ENCODE results near the gene UBE2Q2.
A peak's percentile ranks its signal among the peaks of the same experiment; 100 is the strongest.
"Not testable (repeated sequence)": the region's sequence is repeated elsewhere in the genome, so short reads cannot be mapped to it uniquely, and the experiment has no call there.

The UBE2Q2 gene

DNA sequence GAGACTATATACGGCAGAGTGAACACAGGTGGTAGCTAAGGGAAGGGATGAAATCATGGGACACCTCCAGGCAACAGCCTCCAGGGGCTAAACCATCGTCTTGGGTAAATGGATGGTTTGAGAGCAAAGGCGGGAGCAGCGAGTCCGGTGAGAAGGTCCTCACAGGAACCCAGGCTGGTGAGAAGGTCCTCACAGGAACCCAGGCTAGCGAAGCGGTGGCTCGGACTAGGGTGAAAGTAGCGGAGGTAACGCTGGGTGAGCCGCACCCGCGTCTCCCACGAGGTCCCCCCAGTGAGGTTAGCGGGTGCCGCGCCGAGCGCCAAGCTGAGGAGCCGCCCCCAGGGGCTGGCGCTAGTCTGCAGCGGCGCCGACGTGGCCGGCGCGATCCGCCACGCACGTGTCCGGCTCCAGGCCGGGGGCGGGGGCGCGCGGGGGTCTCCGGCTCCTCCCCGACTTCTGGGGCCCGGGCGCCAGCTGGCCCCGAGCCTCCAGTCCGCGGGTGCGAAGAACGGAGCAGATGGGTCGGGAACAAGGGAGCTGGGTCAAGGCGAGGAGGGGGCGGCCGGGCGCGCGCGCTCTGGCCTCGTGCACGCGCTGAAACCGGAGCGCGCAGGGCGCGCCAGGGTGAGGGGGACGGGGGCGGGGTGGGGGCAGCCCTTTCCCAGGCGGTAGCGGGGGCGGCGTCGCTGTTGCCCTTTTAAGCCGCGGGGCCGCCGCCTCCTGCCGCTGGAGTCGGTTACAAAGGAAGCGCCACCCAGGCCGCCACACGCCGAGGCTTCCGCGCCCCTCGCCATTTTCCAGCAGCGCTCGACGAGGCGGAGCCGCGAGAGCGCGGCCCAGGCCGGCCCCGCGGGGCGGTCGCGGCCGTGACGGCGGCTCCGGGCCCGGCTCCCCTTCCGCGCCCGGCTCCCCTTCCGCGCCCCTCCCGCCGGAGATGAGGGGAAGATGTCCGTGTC lies at the start of gene UBE2Q2:
UBE2Q2 (plus strand) TSS at position 726 of the 956 bp plus-strand sequence; CDS start at position 946, 220 bp downstream.
- DNase-seq, result peak in 46 of 56 donors; percentile 7 to 78 (median 47)

DNA sequence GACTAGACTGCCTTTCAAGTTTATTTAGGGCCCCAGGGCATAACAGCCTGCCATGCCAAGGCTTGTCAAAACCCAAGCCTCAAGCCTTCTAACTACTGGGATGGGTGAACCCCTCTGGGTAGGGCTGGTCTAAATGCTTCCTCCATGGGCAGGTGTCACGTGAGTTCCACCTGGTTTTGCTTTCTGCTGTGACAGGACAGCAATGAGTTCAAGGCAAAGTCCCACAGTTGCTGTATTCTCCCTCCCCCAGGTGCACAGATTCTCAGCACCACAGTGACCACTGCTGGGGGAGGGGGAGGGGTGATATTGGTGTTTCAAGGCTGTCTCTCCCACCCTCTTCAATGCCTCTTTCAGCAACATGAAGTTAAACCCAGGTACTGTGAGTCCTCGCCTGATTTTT lies 46.9 kb upstream of the UBE2Q2 start:
- DNase-seq, result no peak

DNA sequence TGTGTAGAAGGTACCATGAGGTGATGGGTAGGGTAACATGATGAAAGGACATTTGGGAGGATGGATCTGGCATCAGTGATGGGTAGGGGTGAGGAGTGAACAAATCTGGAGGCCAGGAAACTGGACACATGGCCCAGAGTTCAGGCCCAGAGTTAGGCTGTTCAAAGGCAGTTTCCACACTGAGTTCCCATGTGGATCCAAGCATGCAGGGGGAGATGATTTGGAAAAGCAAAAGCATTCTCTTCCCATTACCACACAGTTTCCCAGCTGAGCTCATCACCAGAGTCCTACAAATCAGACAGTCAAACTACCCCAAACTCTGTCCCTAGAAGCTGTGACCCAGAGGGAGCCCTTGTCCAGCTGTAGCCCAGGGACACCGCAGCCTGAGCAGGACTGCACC lies 46.1 kb upstream of the UBE2Q2 start:
- not testable (repeated sequence) for DNase-seq

DNA sequence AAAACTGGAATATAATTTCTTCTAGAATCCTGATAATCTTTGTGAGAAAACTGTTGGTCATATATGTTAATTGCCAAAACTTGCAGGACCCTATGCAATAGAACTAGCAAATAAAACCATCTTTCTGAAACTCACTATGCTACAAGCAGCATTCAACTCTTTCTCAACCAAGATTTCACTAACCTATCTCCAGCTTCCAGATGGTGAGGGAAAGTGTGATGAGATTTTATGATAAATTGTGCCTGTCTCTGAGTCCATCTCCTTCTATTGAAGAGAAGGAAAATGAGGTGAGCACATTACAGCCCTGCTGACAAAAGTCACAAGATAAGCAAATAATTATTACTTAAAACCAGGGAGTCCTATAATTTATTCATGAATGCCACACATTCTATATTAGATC lies 44.1 kb upstream of the UBE2Q2 start:
- no peak for DNase-seq

DNA sequence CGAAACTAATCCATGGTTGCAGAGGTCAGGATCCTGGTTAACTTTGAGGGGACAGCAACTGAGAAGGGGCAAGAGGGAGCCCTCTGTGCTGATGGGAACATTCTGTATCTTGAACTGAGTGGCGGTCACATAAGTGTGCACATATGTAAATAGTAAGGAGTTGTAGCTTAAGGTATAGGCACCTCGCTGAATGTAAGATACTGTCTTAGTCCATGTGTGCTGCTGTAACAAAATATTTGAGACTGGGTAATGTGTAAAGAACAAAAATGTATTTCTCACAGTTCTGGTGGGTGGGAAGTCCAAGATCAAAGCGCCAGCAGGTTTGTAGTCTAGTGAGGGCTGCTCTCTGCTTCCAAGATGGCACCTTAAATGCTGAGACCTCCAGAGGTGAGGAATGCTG lies 42.8 kb upstream of the UBE2Q2 start:
- DNase-seq, result not testable (repeated sequence)

DNA sequence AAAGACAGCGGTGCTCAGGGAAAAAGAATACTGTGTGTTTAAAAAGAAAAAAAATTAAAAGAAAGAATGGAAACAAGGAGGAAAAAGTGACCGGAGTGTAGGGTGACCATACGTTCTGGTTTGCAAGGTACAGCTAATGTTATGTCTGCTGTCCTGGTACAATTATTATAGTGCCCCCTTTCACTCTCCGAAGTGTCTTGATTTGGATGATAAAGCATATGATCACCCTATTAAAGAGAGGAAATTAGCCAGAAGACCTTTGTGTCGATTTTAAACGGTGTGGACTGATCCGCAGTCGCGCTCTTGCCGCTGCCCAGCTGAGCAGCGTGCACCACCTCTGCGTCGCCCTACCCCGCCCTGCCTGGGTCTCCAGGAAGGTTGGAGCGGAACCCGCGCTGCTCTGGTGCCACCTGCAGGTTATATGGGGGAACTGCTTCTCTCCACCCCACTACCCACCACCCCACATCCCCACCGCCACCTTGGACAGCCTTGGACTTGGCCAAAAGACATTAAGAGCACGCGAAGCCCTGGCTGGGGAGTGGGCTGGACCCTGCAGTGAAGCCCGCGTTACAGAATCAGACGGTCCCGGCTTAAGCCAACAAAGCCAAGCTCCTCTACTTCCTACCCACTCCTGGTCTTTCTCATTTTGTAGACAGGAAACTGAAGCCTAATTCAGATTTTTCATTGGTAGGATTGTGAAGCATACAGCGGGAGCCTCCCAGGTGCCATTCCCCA lies 41.2 kb upstream of the UBE2Q2 start:
- DNase-seq, result peak in 49 of 56 donors; percentile 1 to 75 (median 35)

DNA sequence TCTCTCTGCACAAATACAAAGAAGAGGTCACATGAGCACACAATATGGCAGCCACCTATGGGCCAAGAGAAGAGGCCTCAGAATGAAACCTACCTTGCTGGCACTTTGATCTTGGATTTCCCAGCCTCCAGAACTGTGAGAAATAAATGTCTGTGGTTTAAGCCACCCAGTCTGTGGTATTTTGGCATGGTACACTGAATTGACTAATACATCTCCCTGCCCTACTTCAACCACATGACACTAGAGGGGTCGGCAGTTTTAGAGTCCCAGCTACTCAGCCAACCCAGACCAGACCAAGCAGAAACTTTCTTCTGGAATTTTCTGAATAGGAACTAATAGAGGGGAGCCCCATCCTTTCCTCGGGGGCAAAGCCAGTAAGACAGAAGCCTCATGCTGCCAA lies 35.8 kb upstream of the UBE2Q2 start:
- DNase-seq, result not testable (repeated sequence)

DNA sequence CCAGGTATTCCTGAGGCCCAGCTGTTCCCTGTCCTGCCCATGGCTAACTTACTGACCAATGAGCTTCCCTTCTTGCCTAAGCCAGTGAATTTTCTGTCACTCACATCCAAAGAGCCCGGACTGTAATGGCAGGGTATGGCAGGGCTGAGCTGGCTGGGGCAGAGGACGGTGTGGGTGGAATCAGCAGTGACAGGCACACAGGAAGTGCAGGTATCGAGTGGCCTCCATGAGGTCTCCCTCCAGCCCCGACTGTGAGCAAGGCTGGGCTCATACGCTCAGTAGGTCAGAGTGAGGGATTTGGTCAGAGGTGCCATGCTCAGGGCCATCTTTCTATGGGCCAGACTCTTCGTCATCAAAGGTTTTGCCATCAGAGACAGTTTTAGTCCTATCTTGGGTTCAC lies 35.2 kb upstream of the UBE2Q2 start:
- not testable (repeated sequence) for DNase-seq

DNA sequence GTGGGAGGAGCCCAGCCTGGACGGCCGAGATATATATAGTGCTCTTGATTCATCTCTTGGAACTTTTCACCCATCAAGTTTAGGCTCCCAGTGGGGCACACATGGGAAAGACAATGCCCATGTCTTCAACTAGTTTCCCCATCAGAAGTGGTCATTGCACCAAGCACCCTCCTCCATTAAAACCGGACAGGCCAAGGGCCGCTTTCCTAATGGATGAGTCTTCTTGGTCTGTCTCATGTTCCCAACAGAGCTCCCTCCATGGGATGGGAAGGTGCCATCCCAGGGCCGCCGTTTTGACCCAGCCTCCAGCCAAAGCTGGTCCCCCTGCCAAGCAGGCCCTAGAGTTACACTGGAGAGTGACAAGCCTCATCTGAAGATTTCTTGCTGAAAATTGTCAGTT lies 34.7 kb upstream of the UBE2Q2 start:
- no peak for DNase-seq

DNA sequence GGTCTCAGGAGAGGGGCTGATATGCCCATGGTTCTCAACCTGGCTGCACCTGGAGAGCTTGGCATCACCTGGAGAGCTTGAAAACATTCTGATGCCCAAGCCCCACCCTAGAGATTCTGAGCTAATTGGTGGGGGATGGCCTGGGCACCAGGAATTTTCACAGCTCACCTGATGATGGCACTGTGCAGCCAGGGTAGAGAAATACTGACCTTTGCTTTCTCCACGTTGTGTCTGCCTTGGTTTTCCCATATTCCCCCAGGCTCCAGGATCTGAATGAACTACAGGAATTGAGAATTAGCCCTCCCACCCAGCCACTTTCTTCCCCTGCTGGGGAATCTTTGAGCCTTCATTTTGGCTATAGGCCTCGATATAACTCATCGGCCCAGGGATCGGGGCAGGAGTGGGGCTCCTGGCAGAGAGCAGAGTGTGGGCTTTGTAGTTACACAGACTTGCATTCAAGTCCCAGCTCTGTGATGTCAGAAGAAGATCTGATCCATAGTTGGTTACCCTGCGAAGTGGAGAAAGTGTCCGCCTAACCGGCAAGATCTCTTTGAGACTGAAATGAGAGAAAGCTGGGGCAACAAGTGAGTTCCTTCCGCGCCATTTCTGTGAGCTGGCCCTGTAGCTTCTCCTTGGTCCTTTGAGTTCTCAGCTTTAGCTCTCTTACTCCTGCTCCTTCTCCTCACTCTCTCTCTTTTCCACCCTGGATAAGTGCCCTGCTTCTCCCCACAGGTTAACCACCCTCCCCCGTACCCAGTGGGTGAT lies 33.1 kb upstream of the UBE2Q2 start:
- no peak for DNase-seq

DNA sequence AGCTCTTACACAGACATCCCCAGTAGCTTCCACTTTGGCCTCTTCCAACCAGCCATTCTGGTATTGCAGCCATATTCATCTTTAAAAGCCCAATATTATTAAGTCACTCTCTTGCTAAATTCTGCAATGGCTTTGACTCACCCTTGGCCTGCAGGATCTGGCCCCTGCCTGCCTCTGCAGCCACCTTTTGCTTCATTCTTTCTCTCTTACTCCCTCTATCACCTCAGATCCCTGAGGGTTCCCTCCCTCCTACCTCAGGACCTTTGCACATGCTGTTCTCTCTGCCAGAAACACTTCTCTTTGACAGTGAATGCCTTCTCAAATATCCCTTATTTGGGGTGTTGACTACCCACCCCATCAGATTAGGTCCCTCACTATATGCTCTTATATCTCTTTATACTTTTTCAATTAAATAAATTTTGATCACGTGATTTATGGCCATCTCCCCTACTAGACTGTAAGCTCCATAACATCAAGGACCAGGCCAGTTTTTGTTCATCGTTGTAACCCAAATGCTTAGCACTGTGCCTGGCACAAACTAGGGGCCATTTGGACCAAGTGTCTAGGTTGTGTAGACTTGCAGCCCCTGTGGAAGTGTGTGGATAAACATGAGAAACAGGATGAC lies 32.3 kb upstream of the UBE2Q2 start:
- DNase-seq, result no peak

DNA sequence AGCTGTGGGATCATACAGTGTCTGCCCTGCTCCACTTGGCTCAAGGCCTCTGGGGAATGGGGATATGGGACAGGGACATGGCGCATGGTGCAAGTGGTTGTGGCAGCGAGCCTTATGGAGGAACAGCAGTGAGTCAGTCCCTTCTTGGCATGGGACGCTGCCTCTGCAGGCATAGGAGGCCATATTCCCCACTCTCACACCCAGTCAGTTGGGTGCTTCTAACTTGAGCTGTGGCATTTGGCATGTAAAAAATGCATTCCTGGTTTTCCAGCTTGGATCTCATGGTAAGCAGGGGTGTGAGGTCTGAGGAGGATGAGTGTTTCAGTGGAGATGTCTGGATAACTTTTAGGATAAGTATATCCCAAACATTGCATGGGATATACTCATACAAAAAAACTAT lies 31.6 kb upstream of the UBE2Q2 start:
- DNase-seq, result no peak

DNA sequence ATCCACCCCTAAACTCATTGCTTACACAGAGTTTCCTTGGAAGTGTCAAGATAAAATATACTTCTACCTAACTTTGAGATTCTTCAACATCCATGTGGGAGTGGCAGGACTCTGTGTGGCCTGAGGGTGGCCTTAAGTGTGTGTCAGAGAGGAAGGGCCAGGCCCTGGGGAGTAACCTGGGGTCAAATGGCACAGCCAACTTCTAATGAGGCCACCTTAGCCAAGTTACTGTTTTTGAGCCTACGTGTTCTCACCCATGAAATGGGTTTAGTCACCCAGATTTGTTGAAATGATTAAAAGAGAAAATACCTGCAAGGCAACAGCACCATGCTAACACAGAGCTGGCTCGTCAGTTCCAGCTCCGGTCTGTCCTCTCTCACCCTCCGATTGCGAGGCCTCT lies 28.5 kb upstream of the UBE2Q2 start:
- DNase-seq, result no peak

DNA sequence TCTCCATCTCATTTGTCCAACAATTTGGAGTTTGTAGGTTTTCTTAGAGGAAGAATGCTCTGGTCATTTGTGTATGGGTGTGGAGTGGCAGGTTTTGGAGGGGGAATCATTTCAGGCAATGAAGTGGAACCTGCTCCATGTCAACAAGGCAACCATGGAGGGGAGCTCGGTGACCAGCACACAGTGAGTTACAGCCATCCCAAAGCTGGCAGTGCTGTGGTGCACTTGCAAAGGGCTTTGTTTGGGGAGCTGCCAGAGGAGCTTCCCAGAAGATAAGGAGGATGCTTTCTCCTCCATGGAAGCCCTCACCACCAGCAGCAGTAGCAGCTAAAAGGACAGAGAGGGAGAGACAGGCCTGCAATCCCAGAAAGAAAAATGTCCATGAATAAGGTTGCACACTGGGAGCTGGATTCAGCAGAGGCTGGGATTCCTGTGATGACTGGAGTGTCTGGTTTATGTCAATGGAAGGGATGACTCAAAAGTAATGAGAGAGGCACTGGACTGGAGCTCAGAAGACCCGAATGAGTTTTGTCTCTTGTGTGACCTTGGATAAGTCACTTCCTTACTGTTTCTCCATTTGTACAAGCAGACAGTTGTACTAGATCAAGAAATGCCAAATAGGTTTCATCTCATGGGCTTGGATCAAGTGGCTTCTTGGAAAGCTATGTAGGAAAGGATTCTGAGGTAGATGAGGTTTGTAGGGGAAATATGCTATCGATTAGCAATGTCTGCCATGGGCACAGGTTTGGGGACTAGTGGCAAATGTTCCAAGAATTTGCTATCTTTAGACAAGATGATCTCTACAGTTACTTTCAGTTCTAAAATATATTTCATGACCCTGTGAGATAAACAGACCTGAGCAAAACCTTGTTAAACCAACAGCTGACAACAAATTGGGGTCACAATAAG lies 27.2 kb upstream of the UBE2Q2 start:
- DNase-seq, result no peak

DNA sequence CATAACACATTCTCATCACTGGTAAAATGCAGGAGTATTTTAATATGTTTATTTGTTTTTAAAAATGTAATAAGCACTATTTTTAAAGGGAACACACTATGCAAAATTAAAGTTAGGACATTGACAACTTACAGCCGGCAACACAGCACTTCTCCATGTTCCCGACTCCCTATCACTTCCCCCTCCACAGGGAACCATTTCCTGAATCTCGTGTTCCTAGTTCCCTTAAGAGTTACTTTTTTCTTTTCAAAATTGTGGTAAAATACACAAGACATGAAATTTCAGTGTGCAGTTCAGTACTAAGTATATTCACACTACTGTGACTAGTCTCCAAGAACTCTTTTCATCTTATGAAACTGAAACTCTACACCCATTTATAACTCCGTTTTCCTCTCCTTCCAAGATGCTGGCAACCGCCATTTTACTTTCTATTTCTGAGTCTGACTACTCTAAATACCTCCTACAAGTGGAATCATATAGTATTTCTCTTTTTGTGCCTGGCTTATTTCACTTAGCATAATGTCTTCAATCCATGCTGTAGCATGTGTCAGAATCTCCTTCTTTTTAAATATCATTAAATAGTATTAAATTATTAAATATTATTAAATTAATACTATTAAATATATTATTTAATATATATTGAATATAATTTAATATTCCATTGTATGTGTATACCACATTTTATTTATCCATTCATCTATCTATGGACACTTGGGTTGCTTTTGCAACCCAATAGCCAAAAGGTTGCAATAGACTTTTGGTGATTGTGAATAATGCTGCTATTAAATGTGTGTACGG lies 25.9 kb upstream of the UBE2Q2 start:
- no peak for DNase-seq

DNA sequence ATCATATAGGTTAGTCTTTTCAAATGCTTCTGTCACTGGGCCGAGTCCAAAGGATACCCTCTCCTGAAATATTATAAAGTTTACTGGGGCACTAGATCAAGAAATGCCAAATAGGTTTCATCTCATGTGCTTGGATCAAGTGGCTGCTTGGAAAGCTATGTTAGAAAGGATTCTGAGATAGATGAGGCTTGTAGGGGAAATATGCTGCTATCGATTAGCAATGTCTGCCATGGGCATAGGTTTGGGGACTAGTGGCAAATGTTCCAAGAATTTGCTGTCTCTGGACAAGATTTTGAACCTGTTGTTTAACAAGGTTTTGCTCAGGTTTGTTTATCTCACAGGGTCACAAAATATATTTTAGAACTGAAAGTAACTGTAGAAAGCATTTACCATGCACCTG lies 23.0 kb upstream of the UBE2Q2 start:
- no peak for DNase-seq

DNA sequence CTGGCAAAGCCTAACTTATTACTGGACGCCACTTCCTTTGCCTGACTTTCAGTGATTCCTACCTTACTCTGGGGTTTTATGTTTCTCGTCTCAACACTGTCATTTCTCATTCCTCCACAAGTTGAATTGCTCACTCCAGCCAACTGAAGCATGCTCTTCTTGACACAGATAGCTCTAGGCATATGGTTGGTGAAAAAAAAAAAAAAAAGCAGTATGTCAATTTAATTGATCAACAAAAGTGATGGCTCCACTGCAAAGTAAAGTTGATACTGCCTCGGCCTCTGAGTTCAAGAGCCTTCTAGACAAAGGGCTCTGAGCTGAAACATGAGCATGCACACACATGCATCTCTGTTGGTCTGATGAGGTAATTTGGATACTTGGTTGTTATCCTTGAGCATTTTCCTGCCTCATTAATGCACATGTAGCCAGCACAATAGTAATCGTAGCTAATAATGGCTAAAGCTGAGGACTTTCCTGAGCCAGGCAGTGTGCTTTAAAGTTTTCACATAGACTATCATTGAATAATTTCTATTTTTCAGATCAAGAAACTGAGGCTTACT lies 21.4 kb upstream of the UBE2Q2 start:
- DNase-seq, result no peak

DNA sequence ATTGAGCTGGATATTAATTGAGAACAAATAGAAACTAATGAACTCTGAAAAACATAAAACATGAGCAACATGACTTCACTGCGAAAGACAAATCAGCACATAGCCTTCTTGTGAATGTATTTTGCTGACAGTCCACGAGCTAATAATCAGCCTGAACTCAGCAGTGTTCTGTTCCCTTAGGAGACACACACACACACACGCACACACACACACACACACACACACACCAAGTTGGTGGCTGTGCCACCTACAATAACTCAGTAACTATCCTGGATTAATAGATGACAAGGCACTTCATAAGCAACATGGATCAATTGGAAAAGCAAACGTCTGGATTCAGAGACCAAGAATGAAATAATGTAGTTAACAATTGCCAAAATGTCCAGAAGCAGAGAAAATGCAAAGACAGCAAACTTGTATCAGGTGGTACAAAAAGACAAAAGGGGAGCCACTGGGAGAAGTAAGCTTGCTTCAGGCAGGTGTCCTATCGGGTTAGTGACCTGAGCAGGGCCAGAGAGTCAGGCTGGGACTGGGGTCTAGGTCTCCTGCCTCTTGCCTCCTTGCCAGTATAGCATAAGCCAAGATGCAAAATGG lies 20.5 kb upstream of the UBE2Q2 start:
- DNase-seq, result no peak
